ENCODE results near the gene SIGLEC12. TPM values are rescaled to one million over a fixed set of nuclear protein-coding genes. Genes with fewer than 3 reads are reported as not detected.

SIGLEC12 gene
- total RNA-seq (ENCODE audit: low replicate concordance) = not detected in 2 replicates

GRCh38 chr19:51501594-51502263 is at the start of gene SIGLEC12:
Gene SIGLEC12, minus strand, starts transcription at chr19:51501800. Its CDS starts 67 bp downstream, at chr19:51501733.
- no peak within 1 kb of the TSS for H2AFZ ChIP-seq (replicated peaks)
- H3K79me2 ChIP-seq (ENCODE audit: low read depth) = no peaks in the 10 kb centered on the region
- H3K9ac ChIP-seq = no peak within 1 kb of the TSS
- H4K20me1 ChIP-seq (ENCODE audit: low read depth) = no peaks in the 10 kb centered on the region
- H3K9me3 ChIP-seq (ENCODE audit: low read depth) = no peaks in the 10 kb centered on the region
- no peak within 1 kb of the TSS for H3K4me3 Mint-ChIP-seq
- H3K36me3 Mint-ChIP-seq = no peaks in the 10 kb centered on the region
- no peak for DNase-seq (ENCODE audit: low spot score)
- peaks cover 3% of the 10 kb centered on the region for H3K9me3 Mint-ChIP-seq
- peaks cover 2% of the 10 kb centered on the region for H3K27me3 Mint-ChIP-seq (ENCODE audit: insufficient read depth, low read depth)
- H3K27me3 ChIP-seq = no peaks in the 10 kb centered on the region
- H3K4me1 Mint-ChIP-seq = no peaks in the 10 kb centered on the region
- H3K4me2 ChIP-seq = no peak within 1 kb of the TSS
- H3F3A ChIP-seq (ENCODE audit: low read depth) = no peaks in the 10 kb centered on the region
- no peak for TF ChIP-seq EZH2phosphoT487 (IDR thresholded peaks at IDR 0.05)
- no peak for TF ChIP-seq EZH2 (IDR thresholded peaks at IDR 0.05)
- TF ChIP-seq, protein P1, sequence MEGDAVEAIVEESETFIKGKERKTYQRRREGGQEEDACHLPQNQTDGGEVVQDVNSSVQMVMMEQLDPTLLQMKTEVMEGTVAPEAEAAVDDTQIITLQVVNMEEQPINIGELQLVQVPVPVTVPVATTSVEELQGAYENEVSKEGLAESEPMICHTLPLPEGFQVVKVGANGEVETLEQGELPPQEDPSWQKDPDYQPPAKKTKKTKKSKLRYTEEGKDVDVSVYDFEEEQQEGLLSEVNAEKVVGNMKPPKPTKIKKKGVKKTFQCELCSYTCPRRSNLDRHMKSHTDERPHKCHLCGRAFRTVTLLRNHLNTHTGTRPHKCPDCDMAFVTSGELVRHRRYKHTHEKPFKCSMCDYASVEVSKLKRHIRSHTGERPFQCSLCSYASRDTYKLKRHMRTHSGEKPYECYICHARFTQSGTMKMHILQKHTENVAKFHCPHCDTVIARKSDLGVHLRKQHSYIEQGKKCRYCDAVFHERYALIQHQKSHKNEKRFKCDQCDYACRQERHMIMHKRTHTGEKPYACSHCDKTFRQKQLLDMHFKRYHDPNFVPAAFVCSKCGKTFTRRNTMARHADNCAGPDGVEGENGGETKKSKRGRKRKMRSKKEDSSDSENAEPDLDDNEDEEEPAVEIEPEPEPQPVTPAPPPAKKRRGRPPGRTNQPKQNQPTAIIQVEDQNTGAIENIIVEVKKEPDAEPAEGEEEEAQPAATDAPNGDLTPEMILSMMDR (IDR thresholded peaks at IDR 0.05) = no peak
- H3K27ac ChIP-seq = no peak within 1 kb of the TSS
- no peak within 1 kb of the TSS for H3K4me3 ChIP-seq
- H3K36me3 ChIP-seq = no peaks in the 10 kb centered on the region
- no peaks in the 10 kb centered on the region for H3K4me1 ChIP-seq
- no peak within 1 kb of the TSS for H3K27ac Mint-ChIP-seq

DNA sequence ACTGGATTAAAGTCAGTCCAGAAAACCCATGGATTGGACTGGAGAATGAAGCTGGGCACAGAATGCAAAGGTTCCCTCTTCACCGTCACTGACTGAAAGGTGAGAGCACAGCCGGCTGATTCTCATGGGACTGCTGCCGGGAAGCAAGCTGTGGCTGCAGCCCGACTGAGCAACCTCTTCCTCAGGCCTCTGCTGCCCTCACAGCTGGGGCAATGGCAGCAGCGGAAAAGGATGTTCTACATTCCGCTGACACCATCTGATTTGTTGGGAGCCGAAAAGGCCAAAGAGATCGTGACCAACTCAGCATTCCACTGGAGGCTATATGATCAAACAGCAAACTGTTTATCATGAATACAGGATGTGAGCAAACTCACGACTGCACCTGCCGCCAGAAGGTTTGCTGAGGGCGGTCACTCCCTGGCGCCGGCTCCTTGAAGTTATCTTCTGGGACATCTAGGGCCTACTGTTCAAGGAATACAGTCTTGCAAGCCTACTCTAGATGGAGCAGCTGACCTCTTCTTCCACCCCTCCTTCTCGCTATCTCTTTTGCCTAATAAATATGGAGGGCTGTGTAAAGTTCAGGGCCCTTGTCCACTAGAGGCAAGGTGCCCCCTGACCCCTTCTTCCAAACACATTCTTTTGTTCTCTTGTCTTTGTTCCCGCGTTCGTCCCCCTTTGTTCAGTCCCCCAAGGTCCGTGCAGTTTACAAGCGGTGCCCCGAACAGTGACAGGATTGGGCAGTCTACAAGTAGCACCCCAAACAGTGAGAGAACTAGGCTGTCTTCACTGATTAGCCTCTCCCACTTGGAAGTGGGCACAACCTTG is 49.5 kb upstream of the SIGLEC12 start:
- H3K4me3 ChIP-seq = no peak overlapping the region
- H3K9ac ChIP-seq = no peak overlapping the region
- H2AFZ ChIP-seq (replicated peaks) = no peak overlapping the region
- Mint-ChIP-seq H3K4me3 (no peak overlapping the region), H3K4me1 (no peaks in the 10 kb centered on the region), H3K27me3 (ENCODE audit: insufficient read depth, low read depth) (peaks cover 2% of the 10 kb centered on the region), H3K36me3 (no peaks in the 10 kb centered on the region), H3K9me3 (no peaks in the 10 kb centered on the region), H3K27ac (no peak overlapping the region)
- no peak overlapping the region for H3K27ac ChIP-seq
- TF ChIP-seq, protein P1 (IDR thresholded peaks at IDR 0.05) = no peak
- no peak for TF ChIP-seq EZH2 (IDR thresholded peaks at IDR 0.05)
- no peak for TF ChIP-seq EZH2phosphoT487 (IDR thresholded peaks at IDR 0.05)
- H3K4me1 ChIP-seq = no peaks in the 10 kb centered on the region
- no peak for DNase-seq (ENCODE audit: low spot score)
- H4K20me1 ChIP-seq (ENCODE audit: low read depth) = no peaks in the 10 kb centered on the region
- no peaks in the 10 kb centered on the region for H3K27me3 ChIP-seq
- no peaks in the 10 kb centered on the region for H3F3A ChIP-seq (ENCODE audit: low read depth)
- H3K9me3 ChIP-seq (ENCODE audit: low read depth) = peaks cover 8% of the 10 kb centered on the region
- no peak overlapping the region for H3K4me2 ChIP-seq
- H3K36me3 ChIP-seq = no peaks in the 10 kb centered on the region
- H3K79me2 ChIP-seq (ENCODE audit: low read depth) = no peaks in the 10 kb centered on the region

GRCh38 chr19:51549533-51550324 is 48.1 kb upstream of the SIGLEC12 start:
- no peak overlapping the region for H2AFZ ChIP-seq (replicated peaks)
- H3K27ac ChIP-seq = no peak overlapping the region
- H3K36me3 Mint-ChIP-seq = no peaks in the 10 kb centered on the region
- no peaks in the 10 kb centered on the region for H3K36me3 ChIP-seq
- H3K9me3 ChIP-seq (ENCODE audit: low read depth) = no peaks in the 10 kb centered on the region
- H3K9ac ChIP-seq = no peak overlapping the region
- no peak for DNase-seq (ENCODE audit: low spot score)
- TF ChIP-seq EZH2 (IDR thresholded peaks at IDR 0.05) = no peak
- TF ChIP-seq, protein P1 (IDR thresholded peaks at IDR 0.05) = no peak
- TF ChIP-seq EZH2phosphoT487 (IDR thresholded peaks at IDR 0.05) = no peak
- H3K79me2 ChIP-seq (ENCODE audit: low read depth) = no peaks in the 10 kb centered on the region
- H3K4me1 ChIP-seq = no peaks in the 10 kb centered on the region
- no peaks in the 10 kb centered on the region for H3F3A ChIP-seq (ENCODE audit: low read depth)
- no peaks in the 10 kb centered on the region for H3K27me3 ChIP-seq
- no peak overlapping the region for H3K27ac Mint-ChIP-seq
- no peaks in the 10 kb centered on the region for H3K4me1 Mint-ChIP-seq
- no peak overlapping the region for H3K4me3 Mint-ChIP-seq
- no peaks in the 10 kb centered on the region for H4K20me1 ChIP-seq (ENCODE audit: low read depth)
- peaks cover 4% of the 10 kb centered on the region for H3K27me3 Mint-ChIP-seq (ENCODE audit: insufficient read depth, low read depth)
- H3K4me3 ChIP-seq = no peak overlapping the region
- H3K9me3 Mint-ChIP-seq = no peaks in the 10 kb centered on the region
- H3K4me2 ChIP-seq = no peak overlapping the region
